Esophagus squamous epithelium (tissue), 5 donors: ENCODE data around the gene GOLGA1. TPM values are rescaled to one million over a fixed set of nuclear protein-coding genes. Genes with fewer than 3 reads are reported as not detected.
A peak's percentile ranks its signal among the peaks of the same experiment; 100 is the strongest.

Source experiments
- DNase-seq: peaks from one replicate; lab custom pipeline; 2025; lab: John Stamatoyannopoulos, UW
- H3K27ac ChIP-seq, 4 donors: fragments of 200-600 bp; sonication (generic); one replicate each; pipeline ENCODE4 v1.5.1; 2016 to 2019; ENCODE audit warnings: mild to moderate bottlenecking in 1 of 4
- H3K27me3 ChIP-seq, 4 donors: fragments of 200-600 bp; sonication (generic); 1 replicate in 3 of 4; 2 replicates in 1 of 4; pipeline versions ENCODE4 v1.5.1 to v1.6.0; 2017 to 2021; ENCODE audit warnings: antibody characterized with exemption in 1 of 4
- H3K36me3 ChIP-seq, 3 donors: fragments of 200-600 bp; sonication (generic); one replicate each; pipeline ENCODE4 v1.5.1; 2016 to 2019
- H3K4me1 ChIP-seq, 3 donors: fragments of 200-600 bp; sonication (generic); one replicate each; pipeline ENCODE4 v1.5.1; 2017 to 2019
- H3K4me3 ChIP-seq, 4 donors: fragments of 200-600 bp; sonication (generic); 1 replicate in 3 of 4; 2 replicates in 1 of 4; pipeline ENCODE4 v1.5.1; 2016 to 2019; ENCODE audit warnings: mild to moderate bottlenecking in 2 of 4, moderate library complexity in 1 of 4
- H3K9me3 ChIP-seq, 3 donors: fragments of 200-600 bp; sonication (generic); one replicate each; pipeline ENCODE4 v1.5.1; 2016 to 2019
- POLR2A ChIP-seq, 4 donors: fragments of 450-650 bp; IDR thresholded peaks; one replicate each; pipeline ENCODE4 v1.6.1; 2017; ENCODE audit warnings: antibody characterized with exemption in 4 of 4, mild to moderate bottlenecking in 4 of 4, moderate library complexity in 3 of 4
- WGBS, 2 donors: methylation state at CpG; one replicate each; pipeline ENCODE4 v1.1.5; 2018; 5-methylcytosine and 5-hydroxymethylcytosine counted together
- intact Hi-C: fragments of 100-400 bp; cut with DNase I; formaldehyde crosslinking; loops from one replicate; pipeline ENCODE4 v1.15.0; 2022
- total RNA-seq, 4 donors: library from RNA; depleted of rRNA; stranded (reverse); fragments of >200 nt; gene quantifications; one replicate each; pipeline ENCODE4 v1.1.0, GENCODE V29; 2016
- TF ChIP-seq, protein P1 (sequence below), 6 experiments: fragments of 450-650 bp in 4 of 6; fragments of 200-600 bp in 2 of 6; sonication (generic) in 2 of 6; IDR thresholded peaks; one replicate each; pipeline ENCODE4 v1.5.1; 2016 to 2019; ENCODE audit warnings: antibody characterized with exemption in 6 of 6, mild to moderate bottlenecking in 4 of 6, moderate library complexity in 4 of 6
- donor health status: DM: yes; HTN: yes; CAD: no.

GOLGA1 gene
- total RNA-seq, 4 donors from 2014 or later, result 11.9 to 18.8 (median 14.8) TPM

DNA sequence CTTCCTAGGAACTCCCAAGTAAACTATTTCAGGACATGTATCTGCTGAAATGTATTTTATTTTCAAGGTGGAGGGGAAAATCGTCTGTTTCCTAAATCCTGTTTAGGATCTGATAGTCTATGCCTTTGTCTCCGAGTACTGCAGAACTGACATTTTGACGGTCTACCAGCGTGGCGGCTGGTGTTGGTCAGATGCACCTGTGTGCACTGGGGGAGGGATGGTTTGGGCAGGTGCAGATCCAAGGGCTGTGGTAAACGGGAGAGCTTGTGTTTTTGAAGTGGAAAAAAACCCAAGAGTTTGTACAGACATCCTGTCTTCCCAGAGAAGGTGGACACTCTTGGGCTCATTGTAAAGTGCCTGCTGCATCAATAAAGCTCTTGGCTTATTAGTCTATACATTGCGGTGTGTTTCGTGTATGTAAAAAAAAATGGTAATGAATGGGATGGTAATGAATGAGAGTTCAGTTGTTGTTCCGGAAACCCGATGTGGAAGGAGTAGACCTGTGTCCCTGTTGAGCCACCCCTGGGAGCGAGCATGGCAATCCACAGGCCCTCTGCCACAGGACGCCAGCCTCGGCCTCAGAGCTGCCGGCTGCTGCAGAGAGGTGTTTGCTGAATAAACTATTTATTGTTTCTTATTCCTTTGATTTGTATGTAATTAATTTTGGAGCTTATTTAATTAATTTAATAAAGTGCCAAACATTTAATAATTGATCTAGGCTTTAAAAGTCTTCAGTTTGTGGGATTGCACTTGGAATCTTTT, 63.7 kb downstream of the GOLGA1 start:
- intact Hi-C loops, result no loop called here
- Histone ChIP-seq H3K27ac (no peak overlapping the region), H3K4me3 (no peak overlapping the region), H3K9me3 (no peaks in the 10 kb centered on the region), H3K4me1 (peaks cover 12 to 20% (median 18%) of the 10 kb centered on the region in 3 donors), H3K36me3 (peaks cover 43 to 91% (median 44%) of the 10 kb centered on the region in 3 donors), H3K27me3 (no peaks in the 10 kb centered on the region)
- DNase-seq, result no peak
- WGBS, 2 donors, result 77 to 81% methylated on average over 12 to 13 of the region's 14 CpGs
- TF ChIP-seq, protein P1, sequence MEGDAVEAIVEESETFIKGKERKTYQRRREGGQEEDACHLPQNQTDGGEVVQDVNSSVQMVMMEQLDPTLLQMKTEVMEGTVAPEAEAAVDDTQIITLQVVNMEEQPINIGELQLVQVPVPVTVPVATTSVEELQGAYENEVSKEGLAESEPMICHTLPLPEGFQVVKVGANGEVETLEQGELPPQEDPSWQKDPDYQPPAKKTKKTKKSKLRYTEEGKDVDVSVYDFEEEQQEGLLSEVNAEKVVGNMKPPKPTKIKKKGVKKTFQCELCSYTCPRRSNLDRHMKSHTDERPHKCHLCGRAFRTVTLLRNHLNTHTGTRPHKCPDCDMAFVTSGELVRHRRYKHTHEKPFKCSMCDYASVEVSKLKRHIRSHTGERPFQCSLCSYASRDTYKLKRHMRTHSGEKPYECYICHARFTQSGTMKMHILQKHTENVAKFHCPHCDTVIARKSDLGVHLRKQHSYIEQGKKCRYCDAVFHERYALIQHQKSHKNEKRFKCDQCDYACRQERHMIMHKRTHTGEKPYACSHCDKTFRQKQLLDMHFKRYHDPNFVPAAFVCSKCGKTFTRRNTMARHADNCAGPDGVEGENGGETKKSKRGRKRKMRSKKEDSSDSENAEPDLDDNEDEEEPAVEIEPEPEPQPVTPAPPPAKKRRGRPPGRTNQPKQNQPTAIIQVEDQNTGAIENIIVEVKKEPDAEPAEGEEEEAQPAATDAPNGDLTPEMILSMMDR (IDR thresholded peaks at IDR 0.05), result no peak
- TF ChIP-seq POLR2A (IDR thresholded peaks at IDR 0.05), result no peak

DNA sequence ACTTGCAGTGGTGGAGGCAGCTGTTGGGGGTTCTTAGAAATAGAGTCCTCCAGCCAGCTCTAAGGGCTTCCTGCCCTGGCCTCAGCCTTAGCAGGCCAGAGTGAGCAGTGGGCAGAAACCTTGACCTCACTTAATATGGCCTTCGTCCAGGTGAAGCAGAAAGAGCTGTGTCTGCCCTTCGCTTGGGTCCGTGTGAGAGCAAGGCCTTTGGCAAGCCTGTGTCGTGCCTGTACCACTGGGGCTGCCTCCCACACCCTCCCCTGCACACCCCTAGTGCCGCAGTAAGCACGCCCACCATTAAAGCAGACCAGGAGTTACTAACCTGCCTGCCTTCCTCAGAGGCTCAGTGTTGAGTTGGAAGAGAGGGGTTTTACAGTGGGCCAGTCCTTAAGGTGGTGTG, 65.4 kb downstream of the GOLGA1 start:
- intact Hi-C loops, result no loop called here
- no peak overlapping the region for H3K27ac ChIP-seq
- no peaks in the 10 kb centered on the region for H3K9me3 ChIP-seq
- 100% methylated on average over 2 of the region's 6 CpGs; no CpG with 5 or more reads in 1 of the 2 donors for WGBS, 2 donors
- no peak for TF ChIP-seq POLR2A (IDR thresholded peaks at IDR 0.05)
- TF ChIP-seq, protein P1 (IDR thresholded peaks at IDR 0.05), result no peak
- no peaks in the 10 kb centered on the region for H3K27me3 ChIP-seq
- no peak for DNase-seq
- H3K4me3 ChIP-seq, result no peak overlapping the region
- peaks cover 35 to 74% (median 41%) of the 10 kb centered on the region in 3 donors for H3K36me3 ChIP-seq
- peaks cover 27 to 37% (median 35%) of the 10 kb centered on the region in 3 donors for H3K4me1 ChIP-seq

DNA sequence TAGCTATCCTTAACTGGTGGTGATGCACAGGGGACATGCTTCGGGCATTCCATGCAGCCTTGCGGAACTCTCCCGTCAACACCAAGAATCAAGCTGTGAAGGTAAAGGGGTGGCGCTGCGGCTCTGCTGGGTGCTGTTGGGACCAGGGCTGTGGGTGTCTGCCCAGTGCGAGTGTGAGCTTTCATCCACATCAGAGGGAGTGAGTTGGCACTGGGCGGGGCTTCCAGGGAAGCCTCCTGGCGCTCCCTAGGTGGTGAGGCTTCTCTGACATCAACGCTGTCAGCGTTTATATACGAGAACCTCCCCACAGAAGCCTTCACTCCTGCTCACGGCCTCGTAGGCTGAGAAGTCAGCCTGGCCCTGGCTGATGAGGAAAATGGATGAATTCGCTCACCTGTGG, 67.2 kb downstream of the GOLGA1 start:
- Histone ChIP-seq H3K4me3 (no peak overlapping the region), H3K9me3 (no peaks in the 10 kb centered on the region), H3K27ac (peak overlapping the region; percentile 2 to 98 (median 38)), H3K4me1 (peaks cover 30 to 48% (median 37%) of the 10 kb centered on the region in 3 donors), H3K27me3 (no peaks in the 10 kb centered on the region), H3K36me3 (peaks cover 31 to 56% (median 33%) of the 10 kb centered on the region in 3 donors)
- no peak for DNase-seq
- intact Hi-C loops, result no loop called here
- TF ChIP-seq POLR2A (IDR thresholded peaks at IDR 0.05), result no peak
- TF ChIP-seq, protein P1 (IDR thresholded peaks at IDR 0.05), result no peak
- WGBS, 2 donors, result 69 to 71% methylated on average over 12 to 14 of the region's 14 CpGs

DNA sequence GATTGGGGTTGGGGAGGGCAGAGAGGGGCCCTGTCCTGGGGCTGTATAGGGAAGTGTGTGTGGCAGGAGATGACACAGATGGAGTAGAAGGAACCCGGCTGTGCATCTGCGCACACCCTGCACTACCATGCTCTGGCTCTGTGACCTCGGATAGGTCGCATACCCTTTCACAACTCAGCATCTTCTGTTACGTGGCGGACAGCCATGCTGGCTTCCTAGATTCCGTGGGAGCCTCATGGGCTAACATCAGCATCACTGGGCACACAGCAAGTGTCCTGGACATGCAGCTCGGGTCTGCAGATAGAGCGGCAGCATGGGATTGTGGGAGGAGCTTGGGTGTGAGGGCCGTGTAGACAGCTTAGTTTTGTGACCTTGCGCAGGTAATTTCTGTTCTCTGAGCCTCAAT, 69.7 kb downstream of the GOLGA1 start:
- Histone ChIP-seq H3K4me3 (peak overlapping the region in 2 of 4 donors; percentile 85 to 87), H3K4me1 (peaks cover 30 to 62% (median 46%) of the 10 kb centered on the region in 3 donors), H3K27ac (peak overlapping the region; percentile 96 to 99 (median 98))

More for the DNA sequence above, 69.7 kb downstream of the GOLGA1 start:
- no peaks in the 10 kb centered on the region for H3K27me3 ChIP-seq
- TF ChIP-seq, protein P1 (IDR thresholded peaks at IDR 0.05), result no peak
- no peak for TF ChIP-seq POLR2A (IDR thresholded peaks at IDR 0.05)
- intact Hi-C loops, result no loop called here
- H3K9me3 ChIP-seq, result no peaks in the 10 kb centered on the region
- WGBS, 2 donors, result 60 to 65% methylated on average over 10 of the region's 11 CpGs
- H3K36me3 ChIP-seq, result peaks cover 22 to 31% (median 22%) of the 10 kb centered on the region in 3 donors
- no peak for DNase-seq
